ENCODE data around the gene HSH2D.

The HSH2D gene

DNA sequence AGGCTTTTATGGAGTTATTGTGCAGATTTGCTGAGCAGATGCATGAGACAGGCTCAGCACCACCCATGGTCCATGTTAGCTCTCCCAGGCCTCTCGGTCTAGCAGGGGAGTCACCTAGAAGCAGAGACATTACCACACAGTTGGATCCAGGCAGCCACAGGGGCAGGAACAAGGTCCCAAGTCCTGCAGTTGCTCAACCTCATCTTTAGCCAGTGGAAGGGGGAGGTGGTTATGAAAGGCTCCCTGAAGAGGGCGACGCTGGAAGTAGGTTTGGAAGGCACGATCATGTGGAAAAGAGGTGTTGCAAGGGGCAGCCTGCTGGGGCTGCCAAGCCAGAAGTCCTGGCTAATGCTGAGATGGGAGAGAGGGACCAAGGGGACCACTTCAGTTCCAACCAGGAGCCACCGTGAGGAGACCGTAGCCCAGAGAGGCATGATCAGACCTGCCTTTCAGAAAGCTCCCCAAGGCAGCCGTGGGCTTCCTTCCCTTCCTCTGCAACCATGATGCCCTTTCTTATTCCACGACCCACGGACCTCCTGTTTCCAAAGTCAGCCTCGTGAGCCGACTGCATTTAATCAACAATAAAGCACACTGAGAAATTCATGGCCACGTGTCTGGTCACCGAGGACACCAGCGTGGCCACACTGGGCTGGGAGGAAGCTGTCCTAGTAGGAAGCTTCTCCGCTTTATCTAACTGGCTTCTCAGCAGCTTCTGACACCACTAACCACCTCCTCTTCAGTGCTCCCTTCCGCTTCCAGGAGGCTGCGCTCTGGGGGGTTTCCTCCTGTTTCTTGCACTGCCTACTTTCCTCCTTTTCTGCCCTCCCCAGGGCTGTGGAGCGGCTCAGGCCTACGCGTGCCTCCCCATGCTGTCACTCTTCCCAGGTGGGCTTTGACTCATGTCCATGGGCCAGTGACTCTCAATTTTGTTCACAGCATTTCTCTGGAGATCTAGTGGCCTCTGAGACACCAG is 56.8 kb downstream of the HSH2D start:
- H3K4me3 ChIP-seq (ENCODE audit: low read length): no peak overlapping the region
- TF ChIP-seq, protein P1, sequence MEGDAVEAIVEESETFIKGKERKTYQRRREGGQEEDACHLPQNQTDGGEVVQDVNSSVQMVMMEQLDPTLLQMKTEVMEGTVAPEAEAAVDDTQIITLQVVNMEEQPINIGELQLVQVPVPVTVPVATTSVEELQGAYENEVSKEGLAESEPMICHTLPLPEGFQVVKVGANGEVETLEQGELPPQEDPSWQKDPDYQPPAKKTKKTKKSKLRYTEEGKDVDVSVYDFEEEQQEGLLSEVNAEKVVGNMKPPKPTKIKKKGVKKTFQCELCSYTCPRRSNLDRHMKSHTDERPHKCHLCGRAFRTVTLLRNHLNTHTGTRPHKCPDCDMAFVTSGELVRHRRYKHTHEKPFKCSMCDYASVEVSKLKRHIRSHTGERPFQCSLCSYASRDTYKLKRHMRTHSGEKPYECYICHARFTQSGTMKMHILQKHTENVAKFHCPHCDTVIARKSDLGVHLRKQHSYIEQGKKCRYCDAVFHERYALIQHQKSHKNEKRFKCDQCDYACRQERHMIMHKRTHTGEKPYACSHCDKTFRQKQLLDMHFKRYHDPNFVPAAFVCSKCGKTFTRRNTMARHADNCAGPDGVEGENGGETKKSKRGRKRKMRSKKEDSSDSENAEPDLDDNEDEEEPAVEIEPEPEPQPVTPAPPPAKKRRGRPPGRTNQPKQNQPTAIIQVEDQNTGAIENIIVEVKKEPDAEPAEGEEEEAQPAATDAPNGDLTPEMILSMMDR (IDR thresholded peaks at IDR 0.05; ENCODE audit: insufficient read depth, low read depth, low read length, missing control alignments): no peak
- DNase-seq (ENCODE audit: low read depth): peak; percentile 23

DNA sequence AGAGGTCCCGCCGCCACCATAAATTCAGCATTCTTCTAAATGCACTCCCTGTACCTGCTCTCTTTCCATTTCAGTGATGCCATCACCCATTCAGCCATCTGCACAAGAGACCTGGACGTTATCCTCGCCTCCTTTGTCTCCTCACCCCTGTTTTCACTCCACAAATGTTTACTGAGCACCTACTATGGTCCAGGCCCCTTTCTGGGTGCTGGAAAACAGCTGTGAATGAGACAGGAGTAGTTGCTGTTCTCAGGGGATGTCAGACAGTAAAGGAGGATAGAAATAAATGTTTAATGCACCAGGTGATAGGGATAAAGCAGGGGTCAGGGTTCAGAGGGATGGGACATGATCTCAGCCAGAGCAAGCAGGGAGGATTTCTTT is 57.5 kb downstream of the HSH2D start:
- DNase-seq (ENCODE audit: low read depth): no peak
- H3K4me3 ChIP-seq (ENCODE audit: low read length): no peak overlapping the region
- TF ChIP-seq, protein P1 (IDR thresholded peaks at IDR 0.05; ENCODE audit: insufficient read depth, low read depth, low read length, missing control alignments): no peak

DNA sequence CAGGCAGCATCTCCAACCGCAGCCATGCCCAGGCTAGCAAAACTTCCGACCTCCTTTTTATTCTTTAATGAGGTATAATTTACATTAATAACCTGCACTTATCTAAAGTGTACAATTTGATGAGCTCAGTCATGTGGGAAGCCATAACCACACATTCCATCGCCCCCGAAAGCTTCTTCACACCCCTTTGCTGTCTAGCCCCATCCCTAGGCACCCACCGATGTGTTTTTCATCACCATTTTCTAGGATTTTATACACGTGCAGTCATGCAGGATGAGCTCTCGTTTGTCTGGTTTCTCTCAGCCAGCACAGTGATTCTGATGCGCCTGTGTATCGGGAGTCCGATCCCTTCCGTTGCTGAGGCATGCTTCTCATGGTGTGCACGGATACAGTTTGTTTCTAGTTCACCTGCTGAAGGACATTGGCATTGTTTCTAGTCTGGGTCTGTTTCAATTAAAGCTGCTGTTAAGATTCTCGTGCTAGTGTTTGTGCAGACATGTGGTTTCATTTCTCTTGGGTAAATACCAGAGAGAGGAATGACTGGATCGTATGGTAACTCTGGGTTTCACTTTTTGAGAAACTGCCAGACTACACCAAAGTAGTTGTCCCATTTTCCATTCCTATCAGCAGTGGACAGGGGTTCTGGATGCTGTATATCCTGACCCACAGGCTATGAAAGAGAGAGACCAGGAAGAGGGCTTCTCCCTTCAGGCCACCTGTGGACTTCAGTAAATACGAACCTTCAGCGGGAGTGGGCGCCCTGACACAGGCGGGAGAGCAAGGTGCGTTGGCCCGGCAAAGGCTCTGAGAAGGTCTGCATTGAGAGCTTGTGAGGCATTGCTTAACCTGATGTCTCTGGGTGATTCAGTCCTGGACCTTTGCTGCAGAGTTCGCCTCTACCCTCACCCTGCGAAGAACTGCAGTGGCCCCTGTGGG is 59.1 kb downstream of the HSH2D start:
- H3K4me3 ChIP-seq (ENCODE audit: low read length): no peak overlapping the region
- TF ChIP-seq, protein P1 (IDR thresholded peaks at IDR 0.05; ENCODE audit: insufficient read depth, low read depth, low read length, missing control alignments): no peak
- DNase-seq (ENCODE audit: low read depth): no peak

DNA sequence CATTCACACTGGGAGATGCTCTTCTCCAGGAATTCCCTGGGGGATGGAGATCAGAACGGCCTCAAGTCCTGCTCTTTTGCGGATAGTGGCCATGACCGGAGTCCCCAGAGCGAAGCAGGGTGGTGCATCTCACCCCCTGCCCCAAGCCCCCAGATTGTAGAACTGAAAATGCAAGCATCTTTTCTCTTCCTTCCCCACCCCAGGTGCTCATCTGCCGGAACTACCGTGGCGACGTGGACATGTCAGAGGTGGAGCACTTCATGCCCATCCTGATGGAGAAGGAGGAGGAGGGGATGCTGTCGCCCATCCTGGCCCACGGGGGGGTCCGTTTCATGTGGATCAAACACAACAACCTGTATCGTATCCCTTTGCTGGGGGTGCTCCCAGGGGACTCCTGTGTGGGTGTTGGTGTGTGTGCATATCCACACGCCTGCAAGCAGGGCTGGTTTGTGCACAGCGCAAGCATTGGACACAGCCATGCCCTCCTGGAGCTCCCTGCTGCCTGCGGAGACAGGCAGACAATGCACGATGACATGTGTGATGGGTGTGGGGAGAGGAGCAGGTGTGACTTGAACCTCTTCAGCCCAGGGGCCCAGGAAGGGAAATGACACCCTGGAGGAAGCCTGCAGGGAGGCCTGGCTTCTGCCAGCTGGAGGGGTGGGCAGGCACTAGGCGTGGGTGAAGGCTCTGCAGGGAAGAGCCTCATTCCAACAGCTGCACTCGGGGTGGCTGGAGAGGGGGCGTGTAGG is 59.9 kb downstream of the HSH2D start:
- H3K4me3 ChIP-seq (ENCODE audit: low read length): no peak overlapping the region
- TF ChIP-seq, protein P1 (IDR thresholded peaks at IDR 0.05; ENCODE audit: insufficient read depth, low read depth, low read length, missing control alignments): no peak
- DNase-seq (ENCODE audit: low read depth): no peak

DNA sequence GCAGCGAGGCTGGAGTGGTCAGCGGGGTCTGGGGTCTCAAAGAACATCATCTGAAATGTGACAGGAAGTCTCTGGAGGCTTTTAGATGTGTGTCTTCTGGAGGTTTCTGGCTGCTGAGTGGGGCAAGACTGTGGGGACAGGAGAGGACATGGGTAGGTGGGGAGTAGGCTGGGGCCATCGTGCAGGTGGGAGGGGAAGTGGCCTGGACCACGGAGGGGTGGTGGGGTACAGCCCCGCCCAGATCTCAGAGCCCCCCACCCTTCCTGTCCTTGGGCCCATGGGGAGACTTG is 60.5 kb downstream of the HSH2D start:
- no peak overlapping the region for H3K4me3 ChIP-seq (ENCODE audit: low read length)
- TF ChIP-seq, protein P1 (IDR thresholded peaks at IDR 0.05; ENCODE audit: insufficient read depth, low read depth, low read length, missing control alignments): no peak
- no peak for DNase-seq (ENCODE audit: low read depth)

DNA sequence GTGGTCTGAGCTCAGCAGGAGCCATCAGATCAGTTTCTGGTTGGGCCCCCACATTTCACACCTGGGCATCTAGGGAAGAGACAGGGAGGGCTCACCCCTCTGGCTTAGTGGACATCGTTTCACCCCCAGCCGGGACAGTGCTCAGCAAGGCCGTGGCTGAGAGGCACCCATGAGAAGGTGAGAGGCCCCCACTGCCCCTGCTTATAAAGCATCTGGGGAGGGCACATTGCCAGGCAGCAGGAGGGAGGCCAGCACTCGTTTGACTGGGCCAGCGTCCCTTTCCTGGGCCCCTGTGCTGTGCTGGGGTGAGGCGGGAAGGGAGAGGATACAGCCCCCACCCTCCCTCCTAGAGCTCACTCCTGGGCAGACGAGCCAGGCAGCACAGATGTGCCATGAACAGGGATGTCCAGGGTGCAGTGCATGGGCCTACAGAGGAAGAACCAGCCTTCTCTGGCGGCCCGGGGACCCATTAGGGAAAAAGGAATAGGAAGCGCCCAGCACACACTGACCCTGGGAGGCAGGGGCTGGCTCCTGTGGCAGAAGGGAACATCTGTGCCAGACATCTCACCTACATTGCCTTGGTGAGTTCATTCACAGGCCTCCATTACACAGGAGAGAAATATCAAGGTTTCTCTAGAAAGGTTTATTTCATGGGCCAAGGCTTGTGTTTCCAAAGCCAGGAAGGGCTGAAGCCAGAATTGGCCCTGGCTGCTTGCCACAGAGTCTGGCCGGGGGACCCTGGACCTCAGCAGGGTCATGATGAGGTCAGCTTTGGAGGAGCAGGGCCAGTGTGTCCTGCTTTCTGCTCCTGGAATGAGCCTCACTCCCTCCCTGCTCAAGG is 61.9 kb downstream of the HSH2D start:
- H3K4me3 ChIP-seq (ENCODE audit: low read length): no peak overlapping the region
- DNase-seq (ENCODE audit: low read depth): no peak
- TF ChIP-seq, protein P1 (IDR thresholded peaks at IDR 0.05; ENCODE audit: insufficient read depth, low read depth, low read length, missing control alignments): no peak
